SW 1271 (cell line): ENCODE results near the gene ADCY9.

Experiments used
- DNase-seq, 2 experiments: peaks; one replicate each; lab custom pipeline; 2025; lab: John Stamatoyannopoulos, UW

The ADCY9 gene

DNA sequence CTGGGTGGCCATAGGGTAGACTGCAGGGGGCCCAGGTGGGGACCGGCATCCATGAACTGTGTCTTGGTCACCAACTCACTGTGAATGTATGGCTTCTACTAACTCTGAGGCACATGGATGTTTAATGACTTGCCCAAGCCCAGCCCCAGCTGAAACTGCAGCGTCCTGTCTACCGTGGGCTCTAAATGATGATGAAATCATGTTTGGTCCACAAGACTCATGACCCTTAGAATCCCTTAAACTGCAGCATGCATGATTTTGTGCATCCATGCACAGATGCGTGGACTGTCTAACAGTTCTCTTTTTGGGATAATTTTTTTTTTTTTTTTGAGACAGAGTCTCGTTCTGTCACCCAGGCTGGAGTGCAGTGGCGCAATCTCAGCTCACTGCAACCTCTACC is 203.3 kb downstream of the ADCY9 start:
- no peak for DNase-seq
